GM19463 (cell line): ENCODE data around the gene STAT6.

Source experiments
- ATAC-seq: cut with Tn5 transposase; IDR thresholded peaks from one replicate; pipeline ENCODE4 v1.9.1; 2021; ENCODE audit warnings: mild to moderate bottlenecking, moderate library complexity; ENCODE audit not compliant: unreplicated experiment

Gene STAT6

DNA sequence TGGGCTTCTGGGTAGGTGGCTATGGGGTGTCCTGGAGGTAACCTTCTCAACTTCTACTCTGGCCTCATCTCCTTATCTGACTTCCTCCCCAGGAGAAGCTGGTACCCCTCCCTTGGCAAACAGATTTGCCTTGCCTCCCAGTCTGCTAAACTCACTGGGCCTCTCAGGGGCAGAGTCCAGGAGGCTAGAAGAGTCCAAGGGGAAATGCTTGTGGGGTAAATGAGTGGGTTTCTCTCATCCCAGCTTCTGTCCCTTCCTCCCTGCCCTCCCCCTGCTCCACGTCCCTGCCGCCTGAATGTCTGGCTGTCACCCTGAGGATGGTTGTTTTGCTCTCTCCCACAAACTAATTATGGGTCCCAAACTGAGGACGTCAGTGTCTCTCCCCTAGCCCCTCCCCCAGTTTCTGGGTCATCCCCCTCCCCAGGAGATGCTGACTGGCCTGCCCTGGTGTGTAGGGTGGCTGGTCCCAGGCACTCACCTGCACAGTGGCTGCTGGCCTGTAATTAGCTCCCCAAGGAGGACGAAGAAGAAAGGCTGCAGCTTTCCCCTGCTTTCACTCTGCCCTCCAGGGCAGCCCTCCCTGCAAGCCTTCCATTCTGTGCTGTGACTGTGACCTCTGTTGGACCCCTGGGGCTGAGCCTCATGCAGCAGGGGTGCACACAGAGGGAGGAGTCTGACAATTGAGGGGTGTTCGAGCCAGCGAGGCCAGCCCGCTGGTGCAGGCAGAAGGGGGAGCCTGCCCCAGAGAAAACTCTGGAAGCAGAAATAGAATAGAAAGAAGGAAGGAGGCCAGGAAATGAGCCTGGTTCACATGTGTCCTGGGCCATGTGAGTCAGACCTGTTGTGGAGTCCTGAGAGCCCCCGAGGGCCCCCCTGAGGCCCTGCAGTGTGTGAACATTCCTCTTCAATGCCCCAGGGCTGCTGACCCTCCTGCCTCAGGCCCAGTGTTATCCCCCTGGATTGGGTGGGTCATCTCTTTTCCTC lies 36.1 kb upstream of the STAT6 start, which contains the start of gene LRP1-AS:
Gene LRP1-AS (minus strand): TSS at position 659 of the 984 bp plus-strand sequence.
- no peak for ATAC-seq

DNA sequence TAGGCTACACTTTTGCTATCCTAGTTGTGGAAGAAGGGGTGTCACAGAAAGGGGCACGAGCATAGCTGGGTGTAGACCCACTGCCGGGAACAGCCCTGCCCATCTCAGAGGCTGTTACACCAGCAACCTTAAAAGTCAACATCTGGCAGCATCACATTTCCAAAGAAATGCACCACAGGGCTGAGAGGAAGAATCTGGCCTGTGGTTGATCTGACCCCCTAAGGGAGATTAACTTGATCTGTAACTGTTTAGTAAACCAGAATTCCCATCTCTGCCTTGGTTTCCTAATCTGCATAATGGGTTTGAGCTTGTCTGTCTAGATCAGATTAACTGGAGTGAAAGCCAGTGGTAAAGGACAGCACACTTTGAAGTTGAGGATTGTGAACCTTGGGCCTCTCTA lies 34.9 kb upstream of the STAT6 start:
- ATAC-seq, result no peak

DNA sequence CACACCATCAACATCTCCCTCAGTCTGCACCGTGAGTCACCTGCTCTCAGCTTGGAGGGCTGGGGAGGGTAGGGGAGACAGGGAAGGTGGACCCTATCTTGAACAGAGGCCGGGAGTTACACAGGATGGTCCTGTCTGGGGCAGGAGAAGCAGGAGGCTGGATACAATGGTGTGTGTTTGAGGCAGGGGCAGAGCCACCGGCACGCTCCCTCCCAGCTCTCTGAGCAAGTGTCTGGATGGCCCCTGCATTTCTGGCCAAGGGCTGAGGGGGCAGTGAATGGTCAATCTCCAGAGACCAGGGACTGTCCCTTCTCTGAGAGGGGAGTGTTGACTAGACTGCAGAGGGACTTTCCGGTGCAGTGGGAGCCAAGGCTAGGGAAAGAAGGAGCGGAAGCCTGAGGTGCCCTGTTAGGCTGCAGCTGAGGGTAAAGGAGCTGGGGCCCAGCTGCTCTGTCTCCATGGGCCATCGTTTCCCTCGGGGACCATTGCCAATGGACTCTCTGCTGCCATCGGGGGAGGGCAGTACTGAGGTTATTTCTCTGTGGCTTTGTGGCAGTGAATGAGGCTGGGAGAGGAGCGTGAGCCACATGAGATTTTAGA lies 34.4 kb upstream of the STAT6 start:
- ATAC-seq, result no peak

- ATAC-seq, result no peak
Observed at GRCh38 chr12:57143454-57143853, 32.3 kb upstream of the STAT6 start.

DNA sequence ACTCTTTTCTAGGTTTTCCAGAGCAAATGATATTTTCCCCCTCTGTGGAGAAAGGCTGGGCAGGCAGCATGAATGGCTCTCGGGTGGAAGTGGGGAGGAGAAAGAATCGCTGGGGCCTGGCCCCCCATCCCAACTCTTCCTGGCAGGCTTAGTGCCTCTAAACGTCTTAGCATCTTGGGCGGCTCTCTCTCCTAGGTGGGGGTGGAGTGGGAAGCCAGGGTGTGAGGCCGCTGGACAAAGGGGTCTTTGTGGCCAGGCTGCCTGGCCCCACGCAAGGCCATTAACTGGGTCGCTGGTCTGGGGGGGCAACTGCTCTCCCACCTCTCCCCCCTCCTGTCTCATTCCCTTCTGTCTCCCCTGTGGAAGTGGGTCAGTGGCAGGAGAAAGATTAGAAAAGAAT lies 31.6 kb upstream of the STAT6 start:
- ATAC-seq, result no peak

GRCh38 chr12:57142121-57142520 lies 31.0 kb upstream of the STAT6 start:
- no peak for ATAC-seq

GRCh38 chr12:57141249-57141648 lies 30.1 kb upstream of the STAT6 start:
- ATAC-seq, result no peak

DNA sequence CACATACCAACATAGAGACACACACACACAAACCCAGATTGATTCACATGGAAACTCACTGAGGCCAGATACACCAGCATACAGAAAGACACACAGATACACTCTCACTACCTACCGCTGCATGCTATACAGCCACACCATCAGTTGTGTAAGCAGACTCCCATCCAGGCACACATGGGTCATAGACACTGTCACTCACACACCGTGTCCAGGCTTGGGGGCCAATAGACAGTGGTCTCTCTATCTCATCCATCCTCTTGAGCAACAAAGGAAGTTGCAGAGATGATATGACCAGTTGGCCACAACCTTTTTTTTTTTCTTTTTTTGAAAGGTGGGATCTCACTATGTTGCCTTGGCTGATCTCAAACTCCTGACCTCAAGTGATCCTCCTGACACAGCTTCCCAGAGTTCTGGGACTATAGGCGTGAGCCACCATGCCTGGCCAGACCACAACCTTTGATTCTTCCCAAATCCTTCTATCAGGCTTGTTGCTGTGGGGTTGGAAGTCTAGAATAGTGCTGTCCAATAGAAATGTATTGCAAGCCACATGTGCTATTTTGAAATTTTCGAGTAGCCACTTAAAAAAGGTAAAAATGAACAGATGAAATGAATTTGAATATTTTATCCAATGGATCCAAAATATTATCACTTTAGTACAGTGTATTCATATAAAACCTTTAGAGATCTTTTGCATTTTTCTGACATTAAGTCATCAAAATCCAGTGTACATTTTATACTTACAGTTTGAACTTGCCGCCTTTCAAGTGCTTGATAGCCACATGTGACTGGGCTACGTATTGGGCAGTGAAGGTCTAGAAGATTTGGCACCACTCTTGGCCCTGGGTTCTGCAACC lies 28.9 kb upstream of the STAT6 start:
- no peak for ATAC-seq

GRCh38 chr12:57138526-57139272 lies 27.5 kb upstream of the STAT6 start:
- ATAC-seq, result no peak

DNA sequence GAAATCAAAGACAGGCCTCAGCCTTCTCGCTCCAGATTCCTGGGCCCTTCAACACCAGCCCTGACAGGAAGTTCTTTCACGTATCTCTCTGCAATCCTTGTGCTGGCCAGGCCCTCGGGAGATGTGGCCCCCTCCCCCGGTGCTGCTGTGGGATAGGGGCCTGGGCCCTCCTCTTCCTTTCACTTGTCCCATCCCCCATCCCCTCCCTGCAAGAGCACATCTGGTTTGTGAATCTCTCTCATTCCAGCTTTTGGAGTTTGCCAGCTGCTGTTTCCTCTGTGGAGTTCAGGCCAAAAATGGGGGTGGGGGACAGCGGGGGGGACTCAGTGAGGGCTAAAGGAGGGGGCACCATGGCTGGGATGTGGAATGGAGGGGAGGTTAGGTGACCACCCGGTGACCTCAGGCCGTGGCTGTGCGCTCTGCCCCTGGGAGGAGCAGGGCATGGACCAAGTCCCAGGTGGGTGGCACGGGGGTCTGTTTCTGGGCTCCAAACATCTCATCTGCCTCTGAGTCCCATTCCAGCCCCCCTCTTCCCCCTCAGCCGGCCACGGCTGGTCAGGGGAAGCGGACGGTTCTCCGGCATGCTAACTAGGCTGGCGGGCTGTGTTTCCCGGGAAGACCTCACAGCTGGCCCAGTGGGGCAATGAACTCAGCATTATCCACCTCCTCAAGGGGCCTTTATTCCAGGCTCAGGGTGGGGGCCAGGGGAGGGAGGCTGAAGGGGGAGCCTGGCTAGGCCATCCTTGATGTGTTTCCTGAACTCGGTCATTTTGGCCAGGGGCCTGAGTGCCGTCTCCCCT lies 24.6 kb upstream of the STAT6 start:
- no peak for ATAC-seq

- no peak for ATAC-seq
Observed at GRCh38 chr12:57134949-57135348, 23.8 kb upstream of the STAT6 start.

GRCh38 chr12:57133916-57134315 lies 22.8 kb upstream of the STAT6 start:
- no peak for ATAC-seq

- no peak for ATAC-seq
Observed at GRCh38 chr12:57133013-57133569, 21.9 kb upstream of the STAT6 start.

- no peak for ATAC-seq
Observed at GRCh38 chr12:57131896-57132744, 21.0 kb upstream of the STAT6 start.

GRCh38 chr12:57130941-57131340 lies 19.8 kb upstream of the STAT6 start:
- ATAC-seq, result no peak

DNA sequence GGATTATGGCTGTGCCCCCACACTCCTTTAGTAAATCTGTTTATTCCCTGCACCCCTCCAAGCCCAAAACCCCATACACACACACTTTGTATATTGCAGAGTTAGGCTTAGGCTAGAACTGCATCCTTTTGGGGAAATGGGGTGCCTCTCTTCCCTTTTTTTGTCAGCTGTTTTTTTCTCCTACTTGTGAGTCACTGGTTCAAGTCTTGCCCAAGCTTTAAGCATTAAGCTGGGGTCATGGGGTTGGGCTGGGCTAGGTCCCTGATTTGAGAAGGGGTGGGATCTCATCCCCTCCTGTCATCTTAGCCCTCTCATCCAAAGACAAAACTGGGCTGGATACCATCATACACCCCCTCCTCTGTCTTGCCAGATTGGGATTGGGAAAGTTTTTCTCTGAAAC lies 18.7 kb upstream of the STAT6 start:
- ATAC-seq, result no peak

- no peak for ATAC-seq
Observed at GRCh38 chr12:57129321-57129842, 18.2 kb upstream of the STAT6 start.

- ATAC-seq, result no peak
Observed at GRCh38 chr12:57128519-57129247, 17.5 kb upstream of the STAT6 start.
